Esophagus squamous epithelium (tissue), 5 donors: ENCODE data around the gene TIMM44. TPM values are rescaled to one million over a fixed set of nuclear protein-coding genes. Genes with fewer than 3 reads are reported as not detected.

Experiments used
- DNase-seq: peaks from one replicate; lab custom pipeline; 2025; lab: John Stamatoyannopoulos, UW
- H3K27ac ChIP-seq, 4 donors: fragments of 200-600 bp; sonication (generic); one replicate each; pipeline ENCODE4 v1.5.1; 2016 to 2019; ENCODE audit warnings: mild to moderate bottlenecking in 1 of 4
- H3K27me3 ChIP-seq, 4 donors: fragments of 200-600 bp; sonication (generic); 1 replicate in 3 of 4; 2 replicates in 1 of 4; pipeline versions ENCODE4 v1.5.1 to v1.6.0; 2017 to 2021; ENCODE audit warnings: antibody characterized with exemption in 1 of 4
- H3K36me3 ChIP-seq, 3 donors: fragments of 200-600 bp; sonication (generic); one replicate each; pipeline ENCODE4 v1.5.1; 2016 to 2019
- H3K4me1 ChIP-seq, 3 donors: fragments of 200-600 bp; sonication (generic); one replicate each; pipeline ENCODE4 v1.5.1; 2017 to 2019
- H3K4me3 ChIP-seq, 4 donors: fragments of 200-600 bp; sonication (generic); 1 replicate in 3 of 4; 2 replicates in 1 of 4; pipeline ENCODE4 v1.5.1; 2016 to 2019; ENCODE audit warnings: mild to moderate bottlenecking in 2 of 4, moderate library complexity in 1 of 4
- H3K9me3 ChIP-seq, 3 donors: fragments of 200-600 bp; sonication (generic); one replicate each; pipeline ENCODE4 v1.5.1; 2016 to 2019
- POLR2A ChIP-seq, 4 donors: fragments of 450-650 bp; IDR thresholded peaks; one replicate each; pipeline ENCODE4 v1.6.1; 2017; ENCODE audit warnings: antibody characterized with exemption in 4 of 4, mild to moderate bottlenecking in 4 of 4, moderate library complexity in 3 of 4
- WGBS, 2 donors: methylation state at CpG; one replicate each; pipeline ENCODE4 v1.1.5; 2018; 5-methylcytosine and 5-hydroxymethylcytosine counted together
- intact Hi-C: fragments of 100-400 bp; cut with DNase I; formaldehyde crosslinking; loops from one replicate; pipeline ENCODE4 v1.15.0; 2022
- total RNA-seq, 4 donors: library from RNA; depleted of rRNA; stranded (reverse); fragments of >200 nt; gene quantifications; one replicate each; pipeline ENCODE4 v1.1.0, GENCODE V29; 2016
- TF ChIP-seq, protein P1 (sequence below), 6 experiments: fragments of 450-650 bp in 4 of 6; fragments of 200-600 bp in 2 of 6; sonication (generic) in 2 of 6; IDR thresholded peaks; one replicate each; pipeline ENCODE4 v1.5.1; 2016 to 2019; ENCODE audit warnings: antibody characterized with exemption in 6 of 6, mild to moderate bottlenecking in 4 of 6, moderate library complexity in 4 of 6
- donor health status: DM: yes; HTN: yes; CAD: no.

Gene TIMM44
- total RNA-seq, 4 donors from 2014 or later: 36.4 to 52.6 (median 45.5) TPM

- 47 to 67% methylated on average over 6 of the region's 6 CpGs for WGBS, 2 donors
- peaks cover 10 to 54% (median 20%) of the 10 kb centered on the region in 4 donors for H3K27me3 ChIP-seq
- H3K4me3 ChIP-seq: no peak overlapping the region
- H3K27ac ChIP-seq: no peak overlapping the region
- H3K36me3 ChIP-seq: no peaks in the 10 kb centered on the region
- intact Hi-C loops: no loop called here
- H3K4me1 ChIP-seq: peaks cover 8 to 27% (median 10%) of the 10 kb centered on the region in 3 donors
- H3K9me3 ChIP-seq: no peaks in the 10 kb centered on the region
- DNase-seq: no peak
- no peak for TF ChIP-seq POLR2A (IDR thresholded peaks at IDR 0.05)
- TF ChIP-seq, protein P1, sequence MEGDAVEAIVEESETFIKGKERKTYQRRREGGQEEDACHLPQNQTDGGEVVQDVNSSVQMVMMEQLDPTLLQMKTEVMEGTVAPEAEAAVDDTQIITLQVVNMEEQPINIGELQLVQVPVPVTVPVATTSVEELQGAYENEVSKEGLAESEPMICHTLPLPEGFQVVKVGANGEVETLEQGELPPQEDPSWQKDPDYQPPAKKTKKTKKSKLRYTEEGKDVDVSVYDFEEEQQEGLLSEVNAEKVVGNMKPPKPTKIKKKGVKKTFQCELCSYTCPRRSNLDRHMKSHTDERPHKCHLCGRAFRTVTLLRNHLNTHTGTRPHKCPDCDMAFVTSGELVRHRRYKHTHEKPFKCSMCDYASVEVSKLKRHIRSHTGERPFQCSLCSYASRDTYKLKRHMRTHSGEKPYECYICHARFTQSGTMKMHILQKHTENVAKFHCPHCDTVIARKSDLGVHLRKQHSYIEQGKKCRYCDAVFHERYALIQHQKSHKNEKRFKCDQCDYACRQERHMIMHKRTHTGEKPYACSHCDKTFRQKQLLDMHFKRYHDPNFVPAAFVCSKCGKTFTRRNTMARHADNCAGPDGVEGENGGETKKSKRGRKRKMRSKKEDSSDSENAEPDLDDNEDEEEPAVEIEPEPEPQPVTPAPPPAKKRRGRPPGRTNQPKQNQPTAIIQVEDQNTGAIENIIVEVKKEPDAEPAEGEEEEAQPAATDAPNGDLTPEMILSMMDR (IDR thresholded peaks at IDR 0.05): no peak
Measured at GRCh38 chr19:7877249-7877836, 66.1 kb downstream of the TIMM44 start.

Other genes with a start within 250 kb of the TIMM44 start
- not detected for gene FCER2, start 241.5 kb downstream of the TIMM44 start, total RNA-seq
- gene CLEC4G, start 211.6 kb downstream of the TIMM44 start, total RNA-seq: 1 to 10 TPM in 2 of 4 donors, under 1 TPM in 1, not detected in 1; 0.18 to 3.2 (median 1.1) TPM
- 1 to 10 TPM in 2 of 4 donors, under 1 TPM in 1, not detected in 1; 0.40 to 4.9 (median 4.0) TPM for gene CD209, start 196.1 kb downstream of the TIMM44 start, total RNA-seq
- not detected for gene CLEC4M, start 180.4 kb downstream of the TIMM44 start, total RNA-seq
- 10 to 100 TPM in 3 of 4 donors, 1 to 10 TPM in 1; 8.3 to 15.5 (median 11.9) TPM for gene EVI5L, start 113.4 kb downstream of the TIMM44 start, total RNA-seq
- gene PRR36, start 69.3 kb downstream of the TIMM44 start, total RNA-seq: under 1 TPM in 2 of 4 donors, not detected in 2; 0.35 to 0.57 TPM
- gene LRRC8E, start 55.2 kb downstream of the TIMM44 start, total RNA-seq: 10 to 100 TPM in 2 of 4 donors, 1 to 10 TPM in 2; 7.6 to 17.0 (median 9.5) TPM
- gene MAP2K7, start 39.8 kb downstream of the TIMM44 start, total RNA-seq: 10 to 100 TPM in 3 of 4 donors, 1 to 10 TPM in 1; 8.6 to 17.3 (median 13.8) TPM
- gene TGFBR3L, start 28.8 kb downstream of the TIMM44 start, total RNA-seq: not detected
- gene SNAPC2, start 23.3 kb downstream of the TIMM44 start, total RNA-seq: 10 to 100 TPM in 1 of 4 donors, 1 to 10 TPM in 3; 6.2 to 10.9 (median 6.4) TPM
- 1 to 10 TPM in 1 of 4 donors, under 1 TPM in 2, not detected in 1; 0.35 to 2.7 (median 0.75) TPM for gene CTXN1, start 17.5 kb downstream of the TIMM44 start, total RNA-seq
- gene ELAVL1, start 62.0 kb upstream of the TIMM44 start, total RNA-seq: 10 to 100 TPM; 25.7 to 44.6 (median 34.5) TPM
- gene CCL25, start 109.1 kb upstream of the TIMM44 start, total RNA-seq: not detected
- gene FBN3, start 205.9 kb upstream of the TIMM44 start, total RNA-seq: under 1 TPM in 1 of 4 donors, not detected in 3; 0.09 TPM